Duodenal mucosa (tissue), 2 donors: ENCODE results near the gene FRMD4B.
"Not testable (repeated sequence)": the region's sequence is repeated elsewhere in the genome, so short reads cannot be mapped to it uniquely, and the experiment has no call there.

ENCODE experiments used
- H3K27ac ChIP-seq: one replicate; pipeline ENCODE4 v1.7.0; 2013; ENCODE audit warnings: low read depth, low read length
- H3K27me3 ChIP-seq, 2 donors: one replicate each; pipeline ENCODE4 v1.7.0; 2013; ENCODE audit warnings: low read length in 2 of 2, control low read depth in 1 of 2; ENCODE audit not compliant: insufficient read depth in 2 of 2, control insufficient read depth in 1 of 2
- H3K36me3 ChIP-seq, 2 donors: one replicate each; pipeline ENCODE4 v1.7.0; 2013; ENCODE audit warnings: low read length in 2 of 2, control low read depth in 1 of 2; ENCODE audit not compliant: insufficient read depth in 2 of 2, control insufficient read depth in 1 of 2
- H3K4me1 ChIP-seq, 2 donors: one replicate each; pipeline ENCODE4 v1.7.0; 2013; ENCODE audit warnings: low read length in 2 of 2, control low read depth in 1 of 2; ENCODE audit not compliant: insufficient read depth in 2 of 2, control insufficient read depth in 1 of 2
- H3K4me3 ChIP-seq, 2 donors: one replicate each; pipeline ENCODE4 v1.7.0; 2013; ENCODE audit warnings: low read length in 2 of 2, low read depth in 1 of 2
- H3K9ac ChIP-seq, 2 donors: one replicate each; pipeline ENCODE4 v1.7.0; 2013; ENCODE audit warnings: low read length in 2 of 2, low read depth in 1 of 2
- H3K9me3 ChIP-seq, 2 donors: one replicate each; pipeline ENCODE4 v1.7.0; 2013; ENCODE audit warnings: low read length in 2 of 2, control low read depth in 1 of 2; ENCODE audit not compliant: control insufficient read depth in 1 of 2

FRMD4B gene

GRCh38 chr3:69328103-69328962 lies 57.6 kb downstream of the FRMD4B start:
- Histone ChIP-seq H3K4me3 (no peak overlapping the region), H3K4me1 (peaks cover 3 to 8% of the 10 kb centered on the region in 2 donors), H3K27me3 (no peaks in the 10 kb centered on the region), H3K36me3 (no peaks in the 10 kb centered on the region), H3K9me3 (peaks cover 0 to 3% of the 10 kb centered on the region in 2 donors), H3K27ac (no peak overlapping the region), H3K9ac (no peak overlapping the region)

GRCh38 chr3:69326855-69327300 lies 59.0 kb downstream of the FRMD4B start:
- Histone ChIP-seq H3K9ac (no peak overlapping the region), H3K4me3 (no peak overlapping the region), H3K27me3 (no peaks in the 10 kb centered on the region), H3K4me1 (peaks cover 7 to 8% of the 10 kb centered on the region in 2 donors), H3K36me3 (no peaks in the 10 kb centered on the region), H3K27ac (no peak overlapping the region), H3K9me3 (peaks cover 0 to 3% of the 10 kb centered on the region in 2 donors)

GRCh38 chr3:69325151-69325550 lies 60.7 kb downstream of the FRMD4B start:
- no peak overlapping the region for H3K4me3 ChIP-seq
- no peak overlapping the region for H3K27ac ChIP-seq
- H3K36me3 ChIP-seq, result no peaks in the 10 kb centered on the region
- H3K27me3 ChIP-seq, result no peaks in the 10 kb centered on the region
- peaks cover 0 to 3% of the 10 kb centered on the region in 2 donors for H3K9me3 ChIP-seq
- peaks cover 7 to 8% of the 10 kb centered on the region in 2 donors for H3K4me1 ChIP-seq
- no peak overlapping the region for H3K9ac ChIP-seq

- no peaks in the 10 kb centered on the region for H3K27me3 ChIP-seq
- H3K4me1 ChIP-seq, result peaks cover 7 to 8% of the 10 kb centered on the region in 2 donors
- no peak overlapping the region for H3K9ac ChIP-seq
- H3K9me3 ChIP-seq, result peaks cover 0 to 3% of the 10 kb centered on the region in 2 donors
- no peaks in the 10 kb centered on the region for H3K36me3 ChIP-seq
- no peak overlapping the region for H3K27ac ChIP-seq
- H3K4me3 ChIP-seq, result no peak overlapping the region
Observed at GRCh38 chr3:69324362-69325025, 61.4 kb downstream of the FRMD4B start.

GRCh38 chr3:69323941-69324340 lies 61.9 kb downstream of the FRMD4B start:
- Histone ChIP-seq H3K9ac (no peak overlapping the region), H3K27ac (no peak overlapping the region), H3K9me3 (peaks cover 0 to 3% of the 10 kb centered on the region in 2 donors)

GRCh38 chr3:69322512-69322911 lies 63.4 kb downstream of the FRMD4B start:
- not testable (repeated sequence) for H3K4me3 ChIP-seq, H3K36me3 ChIP-seq, H3K27ac ChIP-seq, H3K9me3 ChIP-seq, H3K9ac ChIP-seq, H3K4me1 ChIP-seq, H3K27me3 ChIP-seq

More at GRCh38 chr3:69323941-69324340, 61.9 kb downstream of the FRMD4B start:
- no peaks in the 10 kb centered on the region for H3K27me3 ChIP-seq
- no peaks in the 10 kb centered on the region for H3K36me3 ChIP-seq
- peaks cover 7 to 8% of the 10 kb centered on the region in 2 donors for H3K4me1 ChIP-seq
- no peak overlapping the region for H3K4me3 ChIP-seq

GRCh38 chr3:69322158-69322509 lies 63.8 kb downstream of the FRMD4B start:
- H3K4me3 ChIP-seq, result no peak overlapping the region
- peaks cover 0 to 7% of the 10 kb centered on the region in 2 donors for H3K4me1 ChIP-seq
- no peak overlapping the region for H3K9ac ChIP-seq
- H3K27ac ChIP-seq, result no peak overlapping the region
- no peaks in the 10 kb centered on the region for H3K27me3 ChIP-seq
- H3K9me3 ChIP-seq, result no peaks in the 10 kb centered on the region
- no peaks in the 10 kb centered on the region for H3K36me3 ChIP-seq

GRCh38 chr3:69321301-69322157 lies 64.4 kb downstream of the FRMD4B start:
- Histone ChIP-seq H3K36me3 (no peaks in the 10 kb centered on the region), H3K27ac (no peak overlapping the region), H3K4me3 (no peak overlapping the region), H3K27me3 (no peaks in the 10 kb centered on the region), H3K9ac (no peak overlapping the region), H3K9me3 (no peaks in the 10 kb centered on the region), H3K4me1 (peaks cover 0 to 7% of the 10 kb centered on the region in 2 donors)

- no peak overlapping the region for H3K4me3 ChIP-seq
- no peaks in the 10 kb centered on the region for H3K9me3 ChIP-seq
- no peaks in the 10 kb centered on the region for H3K27me3 ChIP-seq
- no peak overlapping the region for H3K27ac ChIP-seq
- H3K4me1 ChIP-seq, result peaks cover 0 to 7% of the 10 kb centered on the region in 2 donors
- no peaks in the 10 kb centered on the region for H3K36me3 ChIP-seq
- no peak overlapping the region for H3K9ac ChIP-seq
Observed at GRCh38 chr3:69320871-69321271, 65.0 kb downstream of the FRMD4B start.
